Natural killer cell treated with Interleukin-12 subunit alpha and Interleukin-12 subunit beta and Interleukin-15 and Interleukin-18, amount 100 ng/mL, for 72 hours (primary cell): Measurements from ENCODE around the gene SYNJ1. TPM values are rescaled to one million over a fixed set of nuclear protein-coding genes. Genes with fewer than 3 reads are reported as not detected.
A peak's percentile ranks its signal among the peaks of the same experiment; 100 is the strongest.
"Not testable (repeated sequence)": the region's sequence is repeated elsewhere in the genome, so short reads cannot be mapped to it uniquely, and the experiment has no call there.

Experiments used
- ATAC-seq, 2 donors: fragments of 150-1000 bp; cut with Tn5 transposase in 1 of 2; sonication (Bioruptor Pico), chemical (Tn5 transposase) in 1 of 2; 2 replicates each; pipeline ENCODE4 v1.10.0; 2021
- DNase-seq: peaks from one replicate; pipeline ENCODE4 v3.0.0; 2022; ENCODE audit warnings: low spot score
- H3K27ac Mint-ChIP-seq, 2 donors: 1 replicate in 1 of 2; 2 replicates in 1 of 2; pipeline ENCODE4 v1.8.0; 2022; ENCODE audit warnings: mixed read lengths in 2 of 2, mild to moderate bottlenecking in 1 of 2, moderate library complexity in 1 of 2
- H3K27me3 Mint-ChIP-seq, 2 donors: 1 replicate in 1 of 2; 2 replicates in 1 of 2; pipeline ENCODE4 v1.8.0; 2022; ENCODE audit warnings: mixed read lengths in 2 of 2
- H3K36me3 Mint-ChIP-seq: one replicate; pipeline ENCODE4 v1.8.0; 2022; ENCODE audit warnings: mixed read lengths
- H3K4me1 Mint-ChIP-seq, 2 donors: 1 replicate in 1 of 2; 2 replicates in 1 of 2; pipeline ENCODE4 v1.8.0; 2022; ENCODE audit warnings: low read depth in 2 of 2, mixed read lengths in 2 of 2, mild to moderate bottlenecking in 1 of 2
- H3K4me3 Mint-ChIP-seq: one replicate; pipeline ENCODE4 v1.8.0; 2022; ENCODE audit warnings: mixed read lengths
- H3K9me3 Mint-ChIP-seq: 2 replicates; pipeline ENCODE4 v1.8.0; 2022; ENCODE audit warnings: mixed read lengths
- total RNA-seq, 2 donors: library from RNA; stranded (reverse); gene quantifications; one replicate each; pipeline ENCODE4 v1.2.3, GENCODE V29; 2022

SYNJ1 gene
- total RNA-seq, 2 donors from 2014 or later, result 15.4 to 17.4 TPM

- not testable (repeated sequence) for DNase-seq, H3K4me1 Mint-ChIP-seq, H3K4me3 Mint-ChIP-seq, H3K27me3 Mint-ChIP-seq, ATAC-seq, H3K9me3 Mint-ChIP-seq, H3K27ac Mint-ChIP-seq
- H3K36me3 Mint-ChIP-seq, result peaks cover 39% of the 10 kb centered on the region
Observed at GRCh38 chr21:32661026-32661782, 66.6 kb downstream of the SYNJ1 start.

- no peaks in the 10 kb centered on the region for H3K9me3 Mint-ChIP-seq
- H3K4me3 Mint-ChIP-seq, result no peak overlapping the region
- DNase-seq (no peak), ATAC-seq (no peak)
- no peaks in the 10 kb centered on the region for H3K4me1 Mint-ChIP-seq
- H3K36me3 Mint-ChIP-seq, result peaks cover 12% of the 10 kb centered on the region
- no peaks in the 10 kb centered on the region for H3K27me3 Mint-ChIP-seq
- no peak overlapping the region for H3K27ac Mint-ChIP-seq
Observed at GRCh38 chr21:32658524-32658923, 69.3 kb downstream of the SYNJ1 start.

- no peak for DNase-seq
- peaks cover 5% of the 10 kb centered on the region for H3K36me3 Mint-ChIP-seq
- H3K4me1 Mint-ChIP-seq, result no peaks in the 10 kb centered on the region
- H3K9me3 Mint-ChIP-seq, result no peaks in the 10 kb centered on the region
- no peak for ATAC-seq
- H3K4me3 Mint-ChIP-seq, result no peak overlapping the region
- no peaks in the 10 kb centered on the region for H3K27me3 Mint-ChIP-seq
- peak overlapping the region in 1 of 2 donors; percentile 38 for H3K27ac Mint-ChIP-seq
Observed at GRCh38 chr21:32653326-32653901, 74.4 kb downstream of the SYNJ1 start.

- H3K9me3 Mint-ChIP-seq, result no peaks in the 10 kb centered on the region
- no peaks in the 10 kb centered on the region for H3K4me1 Mint-ChIP-seq
- H3K36me3 Mint-ChIP-seq, result peaks cover 7% of the 10 kb centered on the region
- DNase-seq, result no peak
- H3K27ac Mint-ChIP-seq, result no peak overlapping the region
- no peak for ATAC-seq
- no peaks in the 10 kb centered on the region for H3K27me3 Mint-ChIP-seq
- H3K4me3 Mint-ChIP-seq, result no peak overlapping the region
Observed at GRCh38 chr21:32648165-32648564, 79.6 kb downstream of the SYNJ1 start.

- no peak for DNase-seq
- no peaks in the 10 kb centered on the region for H3K9me3 Mint-ChIP-seq
- no peak overlapping the region for H3K27ac Mint-ChIP-seq
- ATAC-seq, result no peak
- no peaks in the 10 kb centered on the region for H3K27me3 Mint-ChIP-seq
- H3K36me3 Mint-ChIP-seq, result peaks cover 7% of the 10 kb centered on the region
- no peak overlapping the region for H3K4me3 Mint-ChIP-seq
- no peaks in the 10 kb centered on the region for H3K4me1 Mint-ChIP-seq
Observed at GRCh38 chr21:32645261-32646182, 82.3 kb downstream of the SYNJ1 start.

- Mint-ChIP-seq H3K27me3 (no peaks in the 10 kb centered on the region), H3K4me1 (no peaks in the 10 kb centered on the region), H3K9me3 (no peaks in the 10 kb centered on the region), H3K36me3 (peaks cover 7% of the 10 kb centered on the region), H3K4me3 (no peak overlapping the region), H3K27ac (no peak overlapping the region)
- ATAC-seq (no peak), DNase-seq (no peak)
Observed at GRCh38 chr21:32641710-32642698, 85.8 kb downstream of the SYNJ1 start.

GRCh38 chr21:32626621-32627196 is 101.1 kb downstream of the SYNJ1 start:
- Mint-ChIP-seq H3K4me1 (peaks cover 4 to 5% of the 10 kb centered on the region in 2 donors), H3K36me3 (peaks cover 10% of the 10 kb centered on the region), H3K27ac (no peak overlapping the region), H3K9me3 (no peaks in the 10 kb centered on the region), H3K27me3 (peaks cover 3 to 7% of the 10 kb centered on the region in 2 donors), H3K4me3 (no peak overlapping the region)
- ATAC-seq (no peak), DNase-seq (no peak)

GRCh38 chr21:32618218-32618617 is 109.6 kb downstream of the SYNJ1 start:
- not testable (repeated sequence) for H3K9me3 Mint-ChIP-seq, H3K36me3 Mint-ChIP-seq, H3K4me1 Mint-ChIP-seq, H3K4me3 Mint-ChIP-seq, DNase-seq, ATAC-seq, H3K27ac Mint-ChIP-seq
- peaks cover 15 to 16% of the 10 kb centered on the region in 2 donors for H3K27me3 Mint-ChIP-seq

- Mint-ChIP-seq H3K27ac (peak overlapping the region; percentile 89 to 94), H3K4me3 (peak overlapping the region; percentile 94), H3K36me3 (peaks cover 5% of the 10 kb centered on the region), H3K4me1 (peaks cover 3 to 6% of the 10 kb centered on the region in 2 donors), H3K9me3 (no peaks in the 10 kb centered on the region), H3K27me3 (peaks cover 6 to 7% of the 10 kb centered on the region in 2 donors)
- ATAC-seq (no peak), DNase-seq (no peak)
Observed at GRCh38 chr21:32613436-32614043, 114.3 kb downstream of the SYNJ1 start.

- H3K27me3 Mint-ChIP-seq, result peaks cover 5 to 6% of the 10 kb centered on the region in 2 donors
- H3K27ac Mint-ChIP-seq, result peak overlapping the region; percentile 89 to 94
- ATAC-seq, result no peak
Observed at GRCh38 chr21:32612999-32613337, 114.8 kb downstream of the SYNJ1 start.

GRCh38 chr21:32612075-32612998 is 115.5 kb downstream of the SYNJ1 start, which contains the start of gene CFAP298:
TSS of gene CFAP298 (minus strand) at chr21:32612377. CDS start at chr21:32612243, 134 bp downstream.
- Mint-ChIP-seq H3K27me3 (peaks cover 3 to 6% of the 10 kb centered on the region in 2 donors), H3K27ac (peak within 1 kb of the TSS; percentile 89 to 94), H3K36me3 (peaks cover 5% of the 10 kb centered on the region), H3K9me3 (no peaks in the 10 kb centered on the region), H3K4me3 (peak within 1 kb of the TSS; percentile 94), H3K4me1 (peaks cover 3 to 6% of the 10 kb centered on the region in 2 donors)
- DNase-seq (peak; percentile 94), ATAC-seq (peak; percentile 98)

More at GRCh38 chr21:32612999-32613337, 114.8 kb downstream of the SYNJ1 start:
- no peak for DNase-seq
- H3K9me3 Mint-ChIP-seq, result no peaks in the 10 kb centered on the region
- peaks cover 3 to 6% of the 10 kb centered on the region in 2 donors for H3K4me1 Mint-ChIP-seq
- H3K4me3 Mint-ChIP-seq, result peak overlapping the region; percentile 94
- H3K36me3 Mint-ChIP-seq, result peaks cover 5% of the 10 kb centered on the region
